Measurements from ENCODE around the gene ZEB2. TPM values are rescaled to one million over a fixed set of nuclear protein-coding genes. Genes with fewer than 3 reads are reported as not detected.

The ZEB2 gene
- total RNA-seq, 4 donors from 2014 or later: 19.8 to 69.6 (median 42.9) TPM

DNA sequence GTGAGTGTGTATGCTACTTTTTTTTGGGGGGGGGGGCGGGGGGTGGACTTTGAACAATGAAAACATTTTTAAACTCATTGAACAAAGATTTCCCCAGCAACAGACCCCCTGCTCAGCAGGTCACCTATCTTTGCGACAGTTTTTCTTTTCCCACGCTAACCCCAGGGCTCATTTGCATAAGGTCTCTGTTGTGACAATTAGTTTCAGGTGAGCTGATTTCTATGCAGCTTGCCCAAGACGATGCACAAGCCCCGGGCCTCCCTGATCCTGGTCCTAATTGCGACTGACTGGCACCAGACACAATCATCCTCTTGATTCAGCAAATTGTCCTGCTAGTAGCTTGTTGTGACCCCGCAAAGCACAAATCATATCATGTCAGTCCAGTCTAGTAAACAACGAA is 40.3 kb downstream of the ZEB2 start:
- Histone ChIP-seq H3K4me1 (peaks cover 0 to 35% (median 4%) of the 10 kb centered on the region in 4 donors), H3K9me3 (no peaks in the 10 kb centered on the region), H3K27ac (peak overlapping the region; percentile 0 to 36 (median 14)), H3K4me3 (no peak overlapping the region), H3K27me3 (peaks cover 10% of the 10 kb centered on the region), H3K36me3 (no peaks in the 10 kb centered on the region)
- intact Hi-C loops (cut with DNase I; ENCODE audit: low total_unique reads): no loop called here
- no peak for DNase-seq
- WGBS, 2 donors (ENCODE audit: low coverage in 1 of 2): 55 to 69% methylated on average over 2 to 8 of the region's 8 CpGs
- in situ Hi-C loops (cut with MboI; ENCODE audit: low pct_ligation_motif_present in 1 of 4, low pct_unique_long_range_greater_than_20kb in 1 of 4, low sequenced_read_pairs in 3 of 4): no loop called here
- no peak for TF ChIP-seq POLR2A (IDR thresholded peaks at IDR 0.05)

DNA sequence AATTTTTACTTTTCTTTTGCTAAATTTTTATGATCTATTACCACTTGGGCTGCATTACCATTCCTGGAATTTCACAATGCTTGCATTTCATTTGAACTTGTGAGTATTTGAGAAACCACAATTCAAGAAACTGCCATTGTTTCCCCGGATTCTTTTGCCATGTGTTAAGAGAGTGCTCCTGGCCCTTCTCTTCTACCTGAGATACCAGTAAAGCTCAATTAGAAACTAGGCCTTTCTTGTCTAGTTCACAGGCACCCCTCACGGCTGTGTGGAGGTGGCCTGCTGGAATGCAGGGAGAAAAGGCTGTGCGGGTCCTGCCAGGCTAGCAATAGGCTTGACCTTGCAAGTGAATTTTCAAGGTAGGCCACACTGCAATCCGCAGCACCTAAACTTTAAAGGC is 40.8 kb downstream of the ZEB2 start:
- Histone ChIP-seq H3K4me3 (no peak overlapping the region), H3K9me3 (no peaks in the 10 kb centered on the region), H3K27me3 (peaks cover 10% of the 10 kb centered on the region), H3K36me3 (no peaks in the 10 kb centered on the region), H3K4me1 (peaks cover 0 to 32% (median 4%) of the 10 kb centered on the region in 4 donors), H3K27ac (peak overlapping the region; percentile 8 to 36 (median 14))
- intact Hi-C loops (cut with DNase I; ENCODE audit: low total_unique reads) (no loop called here), in situ Hi-C loops (cut with MboI; ENCODE audit: low pct_ligation_motif_present in 1 of 4, low pct_unique_long_range_greater_than_20kb in 1 of 4, low sequenced_read_pairs in 3 of 4) (no loop called here)
- no peak for TF ChIP-seq POLR2A (IDR thresholded peaks at IDR 0.05)
- WGBS, 2 donors (ENCODE audit: low coverage in 1 of 2): 0 to 64% methylated on average over 1 to 4 of the region's 4 CpGs
- no peak for DNase-seq

DNA sequence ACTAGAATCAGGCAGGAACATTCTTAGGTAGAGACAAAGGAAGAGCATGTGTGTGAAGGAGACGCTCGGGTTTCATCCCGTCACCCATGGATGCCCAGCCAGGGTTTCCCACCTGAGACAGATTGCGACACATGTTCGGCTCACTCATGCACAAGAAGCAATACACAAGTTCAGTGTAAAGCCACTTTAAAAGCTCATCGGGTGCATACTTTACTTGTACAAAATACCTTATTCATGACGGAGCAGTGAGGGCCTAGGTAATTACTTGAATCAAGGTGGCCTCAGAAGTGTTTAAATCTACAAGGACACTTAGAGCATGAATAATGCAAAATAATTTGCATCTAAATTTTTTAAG is 42.0 kb downstream of the ZEB2 start:
- in situ Hi-C loops (cut with MboI; ENCODE audit: low pct_ligation_motif_present in 1 of 4, low pct_unique_long_range_greater_than_20kb in 1 of 4, low sequenced_read_pairs in 3 of 4): no loop called here
- H3K4me3 ChIP-seq: no peak overlapping the region
- peaks cover 0 to 32% (median 4%) of the 10 kb centered on the region in 4 donors for H3K4me1 ChIP-seq
- peak overlapping the region in 1 of 4 donors; percentile 13 for H3K27ac ChIP-seq
- no peaks in the 10 kb centered on the region for H3K36me3 ChIP-seq
- H3K9me3 ChIP-seq: no peaks in the 10 kb centered on the region
- no peak for TF ChIP-seq POLR2A (IDR thresholded peaks at IDR 0.05)
- no peak for TF ChIP-seq EP300 (IDR thresholded peaks at IDR 0.05; ENCODE audit: low read depth)
- TF ChIP-seq, protein P1, sequence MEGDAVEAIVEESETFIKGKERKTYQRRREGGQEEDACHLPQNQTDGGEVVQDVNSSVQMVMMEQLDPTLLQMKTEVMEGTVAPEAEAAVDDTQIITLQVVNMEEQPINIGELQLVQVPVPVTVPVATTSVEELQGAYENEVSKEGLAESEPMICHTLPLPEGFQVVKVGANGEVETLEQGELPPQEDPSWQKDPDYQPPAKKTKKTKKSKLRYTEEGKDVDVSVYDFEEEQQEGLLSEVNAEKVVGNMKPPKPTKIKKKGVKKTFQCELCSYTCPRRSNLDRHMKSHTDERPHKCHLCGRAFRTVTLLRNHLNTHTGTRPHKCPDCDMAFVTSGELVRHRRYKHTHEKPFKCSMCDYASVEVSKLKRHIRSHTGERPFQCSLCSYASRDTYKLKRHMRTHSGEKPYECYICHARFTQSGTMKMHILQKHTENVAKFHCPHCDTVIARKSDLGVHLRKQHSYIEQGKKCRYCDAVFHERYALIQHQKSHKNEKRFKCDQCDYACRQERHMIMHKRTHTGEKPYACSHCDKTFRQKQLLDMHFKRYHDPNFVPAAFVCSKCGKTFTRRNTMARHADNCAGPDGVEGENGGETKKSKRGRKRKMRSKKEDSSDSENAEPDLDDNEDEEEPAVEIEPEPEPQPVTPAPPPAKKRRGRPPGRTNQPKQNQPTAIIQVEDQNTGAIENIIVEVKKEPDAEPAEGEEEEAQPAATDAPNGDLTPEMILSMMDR (IDR thresholded peaks at IDR 0.05): no peak
- no peak for TF ChIP-seq POLR2AphosphoS5 (IDR thresholded peaks at IDR 0.05)
- H3K27me3 ChIP-seq: peaks cover 10% of the 10 kb centered on the region
- WGBS, 2 donors (ENCODE audit: low coverage in 1 of 2): 70 to 76% methylated on average over 4 to 7 of the region's 7 CpGs
- no peak for DNase-seq
- intact Hi-C loops (cut with DNase I; ENCODE audit: low total_unique reads): no loop called here

DNA sequence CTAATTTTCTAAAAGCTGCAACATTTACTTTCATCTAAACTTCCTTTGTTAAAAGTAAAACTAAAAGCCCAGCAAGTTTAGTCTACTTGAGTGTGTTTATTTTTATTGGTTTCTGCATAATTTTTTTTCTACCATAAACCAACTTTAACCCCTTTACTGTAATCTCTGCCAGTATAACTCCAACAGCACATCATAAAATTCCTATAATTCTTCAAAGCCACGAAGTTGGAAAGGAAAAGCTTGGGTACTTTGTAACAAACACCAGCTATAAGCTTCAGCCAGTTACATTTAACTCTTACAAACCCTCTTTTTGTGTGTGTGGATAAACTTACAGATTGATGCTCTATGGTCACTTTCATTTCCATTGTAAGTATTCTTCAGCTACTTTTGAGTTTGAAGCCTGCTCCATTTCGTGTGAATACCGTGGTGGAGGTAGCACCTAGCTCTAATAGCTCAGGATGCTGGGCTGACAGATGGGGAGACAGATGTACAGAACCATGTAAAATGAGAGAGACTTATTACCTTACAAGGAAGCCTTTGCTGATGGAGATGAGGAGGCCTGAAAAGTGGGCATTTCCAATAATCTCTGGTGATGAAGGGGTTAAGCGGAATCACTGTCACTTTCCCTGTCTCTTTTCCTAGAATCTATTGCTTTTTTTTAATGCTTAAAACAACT is 42.5 kb downstream of the ZEB2 start:
- in situ Hi-C loops (cut with MboI; ENCODE audit: low pct_ligation_motif_present in 1 of 4, low pct_unique_long_range_greater_than_20kb in 1 of 4, low sequenced_read_pairs in 3 of 4): no loop called here

DNA sequence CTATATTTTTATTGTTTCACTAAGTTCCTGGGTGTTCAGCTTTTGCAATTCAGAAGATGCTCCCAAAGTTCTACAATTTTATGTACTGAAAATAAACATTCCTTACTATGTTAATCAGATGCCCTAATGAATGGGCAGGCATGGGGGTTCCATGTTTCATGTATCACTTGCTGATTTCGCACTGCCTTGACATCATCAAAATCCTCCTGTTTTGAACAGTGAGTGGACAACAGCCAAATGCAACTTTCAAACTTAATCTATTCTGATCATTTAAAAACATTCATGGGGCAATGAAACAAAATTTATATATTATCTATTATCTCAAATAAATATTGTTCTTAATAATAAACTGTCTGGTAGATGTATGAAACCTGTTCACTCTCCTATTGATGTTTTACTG is 43.2 kb downstream of the ZEB2 start:
- Histone ChIP-seq H3K36me3 (no peaks in the 10 kb centered on the region), H3K27me3 (peaks cover 14% of the 10 kb centered on the region), H3K9me3 (no peaks in the 10 kb centered on the region), H3K27ac (no peak overlapping the region), H3K4me3 (no peak overlapping the region), H3K4me1 (peaks cover 0 to 32% (median 4%) of the 10 kb centered on the region in 4 donors)
- 77 to 85% methylated on average over 1 of the region's 1 CpG for WGBS, 2 donors (ENCODE audit: low coverage in 1 of 2)
- no peak for DNase-seq
- intact Hi-C loops (cut with DNase I; ENCODE audit: low total_unique reads): no loop called here
- TF ChIP-seq, protein P1 (IDR thresholded peaks at IDR 0.05): no peak
- no peak for TF ChIP-seq POLR2AphosphoS5 (IDR thresholded peaks at IDR 0.05)
- TF ChIP-seq POLR2A (IDR thresholded peaks at IDR 0.05): no peak
- no peak for TF ChIP-seq EP300 (IDR thresholded peaks at IDR 0.05; ENCODE audit: low read depth)
- in situ Hi-C loops (cut with MboI; ENCODE audit: low pct_ligation_motif_present in 1 of 4, low pct_unique_long_range_greater_than_20kb in 1 of 4, low sequenced_read_pairs in 3 of 4): no loop called here

More for the DNA sequence above, 42.5 kb downstream of the ZEB2 start:
- Histone ChIP-seq H3K27ac (peak overlapping the region in 1 of 4 donors; percentile 13), H3K4me1 (peaks cover 0 to 32% (median 4%) of the 10 kb centered on the region in 4 donors), H3K27me3 (peaks cover 10% of the 10 kb centered on the region), H3K9me3 (no peaks in the 10 kb centered on the region), H3K36me3 (no peaks in the 10 kb centered on the region), H3K4me3 (no peak overlapping the region)
- intact Hi-C loops (cut with DNase I; ENCODE audit: low total_unique reads): no loop called here
- DNase-seq: no peak
- WGBS, 2 donors (ENCODE audit: low coverage in 1 of 2): 58 to 62% methylated on average over 4 of the region's 4 CpGs
- no peak for TF ChIP-seq POLR2AphosphoS5 (IDR thresholded peaks at IDR 0.05)
- TF ChIP-seq, protein P1 (IDR thresholded peaks at IDR 0.05): no peak
- no peak for TF ChIP-seq EP300 (IDR thresholded peaks at IDR 0.05; ENCODE audit: low read depth)
- no peak for TF ChIP-seq POLR2A (IDR thresholded peaks at IDR 0.05)

All from transverse colon (tissue), 4 donors.